ENCODE measurements around the gene PPFIBP2.

PPFIBP2 gene

DNA sequence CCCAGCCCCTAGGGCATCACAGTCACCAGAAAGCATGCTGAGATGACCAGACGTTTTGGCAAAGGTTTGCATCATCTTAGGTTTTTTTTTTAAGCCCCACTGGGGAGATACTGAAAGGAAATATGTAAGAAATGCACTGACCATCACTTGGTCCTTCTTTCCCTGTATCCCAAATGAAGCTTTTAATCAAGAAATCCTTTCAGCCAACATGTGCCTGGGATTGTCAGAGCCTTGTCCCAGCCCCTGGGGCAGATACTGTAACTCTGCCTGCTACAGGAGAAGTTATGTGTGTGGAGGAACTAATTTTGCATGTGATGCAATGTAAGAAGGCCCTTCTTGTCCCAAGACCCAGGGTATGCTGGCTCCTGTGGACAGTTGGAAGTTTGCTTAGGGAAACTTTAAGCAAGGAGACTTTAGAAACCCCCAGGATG is 65.6 kb downstream of the PPFIBP2 start:
- DNase-seq = no peak

DNA sequence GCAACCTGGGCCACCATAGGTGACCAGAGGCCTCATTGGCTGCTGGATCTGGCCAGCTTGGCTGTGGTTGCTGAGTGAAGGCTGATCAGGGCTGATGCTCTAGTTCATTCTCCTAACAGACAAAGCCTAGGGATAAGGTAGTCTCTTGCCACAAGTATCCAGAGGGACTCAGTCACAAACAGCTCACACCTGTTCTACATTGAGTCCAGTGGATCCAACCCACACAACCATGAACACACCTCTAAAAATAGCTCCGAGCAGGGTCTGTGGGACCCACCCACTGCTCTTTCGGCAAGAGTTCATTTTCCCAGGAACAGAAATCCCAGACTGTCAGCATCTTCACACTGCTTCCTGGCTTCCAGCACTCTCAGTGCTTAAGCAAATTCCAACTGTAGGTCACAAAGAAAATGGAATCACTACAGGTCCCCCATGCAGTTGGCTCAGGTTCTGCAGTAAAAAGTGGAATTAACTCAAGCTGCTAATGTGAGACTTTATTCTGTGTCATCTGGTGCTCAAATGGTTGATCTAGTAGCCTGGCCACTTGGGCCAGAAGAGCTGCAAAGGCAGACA is 67.3 kb downstream of the PPFIBP2 start:
- no peak for DNase-seq

DNA sequence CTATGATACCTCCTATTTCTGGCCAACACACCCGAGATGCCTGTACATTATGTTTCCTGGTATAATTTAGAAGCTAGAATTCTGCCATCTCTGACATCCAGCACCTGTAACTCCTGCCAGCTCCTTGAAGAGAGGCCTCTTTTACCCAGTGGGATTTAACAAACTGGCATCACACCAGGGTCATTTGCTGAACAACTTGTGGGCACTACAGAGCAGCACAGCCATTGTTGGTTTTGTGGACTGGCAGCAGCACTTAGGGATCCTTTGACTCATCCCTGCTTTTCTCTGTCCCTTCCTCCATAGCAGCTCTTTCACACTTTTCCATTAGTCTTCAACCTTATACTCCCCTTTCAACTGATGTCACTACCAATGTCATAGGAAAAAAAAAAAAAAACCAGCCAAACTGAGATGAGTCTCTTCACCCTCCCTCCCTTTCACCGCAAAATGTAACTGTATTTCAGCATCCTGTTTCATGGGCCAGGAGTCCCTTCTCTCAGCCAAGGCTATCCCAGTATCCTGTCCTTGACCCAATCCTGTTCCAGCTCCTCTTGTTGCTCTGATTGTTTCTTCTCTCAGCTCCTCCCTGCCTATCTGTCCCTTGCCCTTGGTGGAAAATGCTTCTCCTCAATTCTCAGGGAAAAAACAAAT is 68.7 kb downstream of the PPFIBP2 start:
- DNase-seq = no peak

- DNase-seq = no peak
Observed at GRCh38 chr11:7583248-7583647, 69.4 kb downstream of the PPFIBP2 start.

- DNase-seq = no peak
Observed at GRCh38 chr11:7584910-7585309, 71.1 kb downstream of the PPFIBP2 start.

DNA sequence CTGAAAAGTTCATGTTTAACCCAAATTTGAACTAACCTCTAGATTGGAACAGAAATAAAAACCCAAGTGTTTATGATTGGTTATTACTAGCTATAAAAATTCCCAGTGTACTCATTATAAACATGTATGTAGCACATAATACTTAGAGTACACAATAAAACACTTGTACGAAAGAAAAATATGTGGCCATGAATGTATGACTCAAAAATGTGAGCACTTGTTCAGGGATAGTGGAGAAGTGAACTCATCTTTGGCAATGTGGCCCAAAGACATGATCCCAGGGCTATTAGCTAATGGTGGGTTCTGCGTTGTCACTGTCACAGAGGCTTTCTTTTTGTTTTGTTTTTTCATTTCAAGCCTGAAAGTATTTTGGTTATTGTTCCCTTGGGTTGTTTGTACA is 72.0 kb downstream of the PPFIBP2 start:
- no peak for DNase-seq

DNA sequence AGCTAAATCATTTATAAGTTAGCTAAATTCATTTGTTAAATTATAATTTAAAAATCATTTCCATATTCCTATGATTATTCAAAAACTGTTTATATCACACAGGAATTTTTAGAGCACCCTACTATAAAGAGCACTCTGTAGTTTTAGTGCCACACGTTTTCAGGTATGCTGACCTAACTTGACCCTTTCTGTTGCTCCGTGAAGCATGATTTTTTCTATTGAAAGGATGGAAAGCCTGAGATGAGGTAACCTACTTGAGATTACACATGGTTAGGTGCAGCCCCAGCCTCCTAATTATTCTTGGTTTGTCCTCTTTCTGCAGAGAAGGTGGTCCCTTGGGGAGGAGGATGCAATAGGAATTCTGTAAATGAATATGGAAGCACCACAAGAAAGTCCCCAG is 72.6 kb downstream of the PPFIBP2 start:
- no peak for DNase-seq

DNA sequence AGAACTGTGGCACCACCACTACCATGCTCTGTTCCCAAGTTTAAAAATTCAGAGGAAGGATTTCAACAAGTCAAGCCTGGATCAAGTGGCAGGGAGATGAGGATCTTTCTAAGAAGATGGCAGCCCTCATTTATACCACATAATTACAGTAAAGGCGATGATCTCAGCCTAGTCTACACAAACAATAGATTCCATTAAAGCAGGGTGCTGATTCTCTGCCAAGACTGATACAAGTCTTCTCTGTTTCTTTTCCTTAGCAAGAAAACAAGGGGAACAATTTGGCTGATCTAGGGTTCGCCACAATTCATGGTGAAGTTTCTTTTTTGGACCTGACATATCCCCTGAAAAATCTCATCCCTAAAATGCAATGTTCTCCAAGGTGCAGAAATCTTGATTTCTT is 73.9 kb downstream of the PPFIBP2 start:
- DNase-seq = no peak

GRCh38 chr11:7589861-7590260 is 76.1 kb downstream of the PPFIBP2 start:
- DNase-seq = no peak

DNA sequence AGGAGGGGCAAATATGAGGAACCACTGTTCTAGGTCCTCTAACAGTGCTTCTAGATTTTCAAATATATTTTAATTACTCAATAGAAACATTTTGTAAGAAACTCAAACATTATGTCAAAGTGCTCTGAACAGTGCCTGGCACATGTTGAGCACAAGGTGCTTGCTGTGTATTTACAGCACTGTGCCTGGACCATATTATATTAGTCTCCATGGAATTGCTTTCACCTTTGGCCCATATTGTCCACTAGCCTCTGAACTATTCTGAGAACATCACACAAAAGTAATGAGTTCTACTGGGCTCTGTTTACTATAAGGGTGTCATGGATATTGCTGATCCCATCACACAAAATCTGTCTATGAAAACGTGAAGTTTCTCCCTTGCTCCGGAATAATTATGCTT is 76.7 kb downstream of the PPFIBP2 start:
- DNase-seq = no peak

GRCh38 chr11:7591107-7591894 is 77.5 kb downstream of the PPFIBP2 start:
- no peak for DNase-seq

DNA sequence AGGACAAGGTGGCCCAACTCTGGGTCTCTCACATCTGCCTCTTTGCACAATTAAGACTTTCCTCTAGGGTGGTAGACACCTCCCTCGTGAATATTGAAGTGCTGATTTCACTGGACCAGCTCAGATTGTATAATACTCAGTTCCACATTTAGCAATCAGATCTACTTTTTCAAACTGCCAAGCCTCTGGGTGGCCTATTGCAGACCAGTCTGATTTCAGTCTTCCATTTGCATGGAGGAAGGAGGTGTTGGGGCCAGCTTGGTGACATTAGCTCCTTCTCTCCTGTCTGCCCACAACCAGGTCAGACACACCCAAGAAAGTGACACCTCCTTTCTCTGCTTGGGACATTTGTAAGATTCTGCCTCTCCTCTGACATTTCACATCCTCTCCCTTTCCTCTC is 78.2 kb downstream of the PPFIBP2 start:
- DNase-seq = no peak

DNA sequence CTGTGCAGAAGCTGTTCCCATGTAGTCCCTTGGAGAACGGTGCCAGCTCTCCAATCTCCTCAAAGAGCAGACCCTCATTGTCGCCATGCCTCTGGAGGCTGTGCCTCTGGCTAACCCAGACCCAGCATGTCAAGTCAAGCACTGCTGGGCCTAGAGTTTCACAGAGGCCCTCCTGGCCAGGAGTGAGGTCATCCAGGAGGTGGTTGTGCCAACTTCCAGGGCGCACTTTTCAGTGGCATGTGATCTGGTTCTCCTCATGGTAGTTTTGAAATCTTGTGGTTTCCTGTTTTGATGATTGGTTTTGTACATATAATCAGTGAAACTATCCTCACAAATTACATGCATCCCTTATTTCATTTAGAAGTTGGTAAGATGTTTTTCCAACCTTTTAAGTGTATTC is 78.9 kb downstream of the PPFIBP2 start:
- DNase-seq = no peak

- no peak for DNase-seq
Observed at GRCh38 chr11:7593481-7593880, 79.7 kb downstream of the PPFIBP2 start.

DNA sequence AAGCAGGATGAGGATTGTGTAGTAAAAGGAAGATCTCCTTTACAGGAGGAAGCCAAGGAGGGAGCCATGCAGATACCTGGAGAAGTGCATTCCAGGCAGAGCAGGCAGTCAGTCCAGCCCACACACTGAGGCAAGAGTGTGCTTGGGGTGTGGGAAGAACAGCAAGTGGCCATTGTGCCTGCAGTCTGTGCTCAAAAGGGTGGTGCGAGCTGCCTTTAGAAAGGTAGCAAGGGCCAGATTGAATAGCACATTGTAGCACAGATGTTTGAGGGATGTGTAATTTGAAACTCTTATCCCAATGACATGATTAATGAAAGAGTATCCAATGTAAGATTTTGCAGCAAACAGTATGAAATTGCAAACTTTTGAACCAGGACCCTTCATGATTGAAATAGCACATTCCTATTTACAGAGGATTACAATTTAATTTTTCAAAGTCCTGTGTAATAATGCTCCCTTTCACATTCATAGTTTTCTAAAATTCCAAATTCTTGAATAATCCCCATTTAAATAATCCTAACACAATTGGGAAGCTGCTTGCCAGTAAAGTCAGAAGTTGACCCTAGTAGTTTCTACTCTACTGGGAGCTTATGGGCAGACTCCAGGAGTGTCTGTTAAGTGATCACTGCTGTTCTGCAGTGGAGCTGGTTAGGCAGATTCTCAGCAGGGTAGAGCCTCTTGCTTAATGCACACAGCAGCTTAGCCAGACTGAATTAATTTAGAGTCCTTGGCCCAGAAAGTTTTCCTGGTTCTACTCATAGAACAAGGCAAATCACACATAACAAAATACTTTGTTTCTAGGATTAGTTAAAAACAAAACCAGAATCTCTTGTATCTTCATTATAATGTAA is 81.4 kb downstream of the PPFIBP2 start:
- no peak for DNase-seq

DNA sequence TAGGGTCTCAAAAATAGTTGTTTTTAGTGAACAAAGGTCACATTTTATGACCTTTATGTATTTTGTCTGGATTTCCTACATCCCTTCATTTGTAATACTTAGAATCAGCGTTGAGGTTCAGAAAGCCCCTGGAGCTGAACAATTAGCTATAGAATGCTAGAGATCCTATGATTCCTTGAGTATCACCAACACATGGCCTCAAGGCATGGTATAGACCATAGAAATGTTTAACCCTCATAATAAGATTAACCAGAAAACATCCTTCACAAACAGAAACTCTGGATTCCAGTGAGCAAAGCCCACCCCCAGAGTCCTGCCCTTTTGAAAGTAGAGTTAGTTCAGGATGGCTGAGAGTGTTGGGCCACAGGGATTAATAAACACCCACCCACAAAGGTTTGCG is 82.2 kb downstream of the PPFIBP2 start:
- no peak for DNase-seq

DNA sequence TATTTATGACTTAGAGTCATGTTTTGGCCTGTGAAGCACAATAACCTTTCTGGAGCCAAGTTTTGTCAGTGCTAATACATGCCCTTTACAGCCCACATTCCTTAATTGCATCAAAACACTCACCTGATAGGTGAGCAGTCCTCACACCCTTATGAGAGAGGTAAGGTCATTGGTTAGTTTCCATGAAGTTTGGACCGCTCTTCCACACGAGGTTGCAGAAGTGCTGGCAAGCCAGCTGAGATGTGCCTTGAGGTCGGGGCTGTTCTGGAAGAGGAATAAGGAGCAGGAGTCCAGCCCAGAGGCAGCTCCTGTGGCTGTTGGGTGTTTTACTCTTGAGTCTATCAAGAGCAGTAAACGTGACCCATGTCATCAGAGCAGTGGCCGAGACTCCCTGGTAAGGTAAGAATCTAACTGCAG is 83.2 kb downstream of the PPFIBP2 start:
- DNase-seq = no peak

- DNase-seq = no peak
Observed at GRCh38 chr11:7597620-7598019, 83.8 kb downstream of the PPFIBP2 start.

DNA sequence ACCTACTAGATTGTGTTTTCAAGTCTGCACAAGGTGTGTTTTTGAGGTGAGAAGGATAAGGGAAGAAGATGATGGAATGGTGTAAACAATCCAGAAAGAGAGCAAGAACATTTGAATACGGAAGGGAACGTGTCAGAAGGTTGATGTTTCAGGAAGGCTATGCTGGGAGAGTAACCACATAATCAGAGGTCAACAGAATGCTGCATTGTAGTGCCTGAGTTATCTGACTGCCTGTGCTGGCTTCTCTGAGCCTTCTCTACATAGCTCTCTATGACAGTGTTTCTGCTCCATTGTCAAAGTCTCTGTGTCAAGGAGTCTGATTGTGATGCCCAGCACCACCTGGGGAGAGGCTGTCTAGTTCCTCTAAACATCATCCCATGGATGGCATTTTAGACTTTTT is 85.4 kb downstream of the PPFIBP2 start:
- DNase-seq = no peak

DNA sequence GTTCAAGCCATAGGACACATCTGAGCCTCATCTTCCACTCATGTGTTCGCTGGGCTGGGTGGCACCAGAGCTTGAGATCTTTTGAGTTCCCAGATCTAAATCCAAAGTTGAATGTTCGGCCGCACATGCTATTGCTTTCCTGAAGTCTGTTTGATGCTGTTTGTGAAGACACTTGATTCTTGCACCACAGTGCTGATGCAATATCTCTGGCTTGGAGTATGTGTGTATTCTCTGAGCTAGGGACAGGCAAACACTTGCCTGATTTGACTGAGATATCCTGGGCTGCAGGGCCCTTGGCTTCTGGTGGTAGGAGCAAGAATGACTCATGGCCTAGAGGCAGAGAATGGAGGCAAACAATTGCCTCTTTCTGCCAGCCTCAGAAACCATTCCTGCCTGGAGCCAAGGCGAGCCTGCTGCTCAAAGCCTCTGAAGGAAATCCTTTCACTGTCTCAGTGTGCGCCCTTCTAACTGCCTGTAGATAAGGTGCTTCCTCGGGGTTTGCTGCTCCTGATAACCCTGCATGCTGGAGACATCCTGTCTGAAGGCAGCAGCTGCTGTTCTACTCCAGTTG is 86.5 kb downstream of the PPFIBP2 start:
- no peak for DNase-seq

GRCh38 chr11:7603031-7603781 is 89.4 kb downstream of the PPFIBP2 start:
- no peak for DNase-seq

GRCh38 chr11:7604331-7604955 is 90.6 kb downstream of the PPFIBP2 start:
- DNase-seq = no peak

All from RPMI8226 (cell line).